Ishikawa (cell line): Measurements from ENCODE around the gene DNAH17.

ENCODE experiments used
- RAD21 ChIP-seq: IDR thresholded peaks from 2 replicates; pipeline ENCODE4 v1.6.1; 2012; ENCODE audit warnings: low read depth
- TCF12 ChIP-seq: IDR thresholded peaks from 2 replicates; pipeline ENCODE4 v1.6.1; 2012; ENCODE audit warnings: low read depth
- TEAD4 ChIP-seq: IDR thresholded peaks from 2 replicates; pipeline ENCODE4 v1.6.1; 2012
- ZBTB7A ChIP-seq: IDR thresholded peaks from 2 replicates; pipeline ENCODE4 v1.6.1; 2012; ENCODE audit warnings: low read depth
- TF ChIP-seq, protein P1 (sequence below): IDR thresholded peaks from 2 replicates; pipeline ENCODE4 v1.6.1; 2012; ENCODE audit warnings: low read depth, mild to moderate bottlenecking
- TF ChIP-seq, protein P2 (sequence below): IDR thresholded peaks from 2 replicates; pipeline ENCODE4 v1.6.1; 2012

DNA sequence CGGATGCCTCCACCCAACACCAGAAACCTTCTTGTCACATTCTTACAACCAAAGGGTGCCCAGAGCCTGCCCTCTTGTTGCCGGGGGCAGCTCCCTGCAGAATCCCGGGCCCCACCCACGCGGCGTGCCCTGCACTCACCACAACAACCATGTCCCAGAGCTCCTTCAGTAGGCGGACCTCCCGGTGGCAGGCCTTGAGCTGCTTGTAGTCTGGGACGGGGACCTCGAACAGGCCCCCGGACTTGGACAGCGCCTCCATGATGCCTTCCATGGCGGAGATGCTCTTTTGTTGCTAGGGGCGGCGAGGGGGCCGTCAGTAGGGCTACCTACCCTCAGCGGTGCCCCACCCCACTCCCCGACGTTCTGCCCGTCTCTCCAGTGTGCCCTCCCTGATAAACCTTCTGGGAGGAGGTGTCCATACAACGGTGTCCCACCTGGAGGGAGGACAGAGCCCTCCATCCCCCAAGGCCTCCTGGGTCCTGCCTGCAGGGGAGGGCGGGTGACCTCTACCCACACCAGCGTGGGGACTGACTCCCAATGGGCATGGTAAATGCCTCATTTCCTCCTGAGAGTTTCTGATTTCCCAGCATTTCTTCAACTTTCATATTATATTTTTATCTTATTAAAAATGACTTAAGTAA lies 52.2 kb downstream of the DNAH17 start:
- no peak for TF ChIP-seq TCF12
- no peak for TF ChIP-seq RAD21
- TF ChIP-seq TEAD4 = no peak
- TF ChIP-seq ZBTB7A = no peak
- TF ChIP-seq, protein P1, sequence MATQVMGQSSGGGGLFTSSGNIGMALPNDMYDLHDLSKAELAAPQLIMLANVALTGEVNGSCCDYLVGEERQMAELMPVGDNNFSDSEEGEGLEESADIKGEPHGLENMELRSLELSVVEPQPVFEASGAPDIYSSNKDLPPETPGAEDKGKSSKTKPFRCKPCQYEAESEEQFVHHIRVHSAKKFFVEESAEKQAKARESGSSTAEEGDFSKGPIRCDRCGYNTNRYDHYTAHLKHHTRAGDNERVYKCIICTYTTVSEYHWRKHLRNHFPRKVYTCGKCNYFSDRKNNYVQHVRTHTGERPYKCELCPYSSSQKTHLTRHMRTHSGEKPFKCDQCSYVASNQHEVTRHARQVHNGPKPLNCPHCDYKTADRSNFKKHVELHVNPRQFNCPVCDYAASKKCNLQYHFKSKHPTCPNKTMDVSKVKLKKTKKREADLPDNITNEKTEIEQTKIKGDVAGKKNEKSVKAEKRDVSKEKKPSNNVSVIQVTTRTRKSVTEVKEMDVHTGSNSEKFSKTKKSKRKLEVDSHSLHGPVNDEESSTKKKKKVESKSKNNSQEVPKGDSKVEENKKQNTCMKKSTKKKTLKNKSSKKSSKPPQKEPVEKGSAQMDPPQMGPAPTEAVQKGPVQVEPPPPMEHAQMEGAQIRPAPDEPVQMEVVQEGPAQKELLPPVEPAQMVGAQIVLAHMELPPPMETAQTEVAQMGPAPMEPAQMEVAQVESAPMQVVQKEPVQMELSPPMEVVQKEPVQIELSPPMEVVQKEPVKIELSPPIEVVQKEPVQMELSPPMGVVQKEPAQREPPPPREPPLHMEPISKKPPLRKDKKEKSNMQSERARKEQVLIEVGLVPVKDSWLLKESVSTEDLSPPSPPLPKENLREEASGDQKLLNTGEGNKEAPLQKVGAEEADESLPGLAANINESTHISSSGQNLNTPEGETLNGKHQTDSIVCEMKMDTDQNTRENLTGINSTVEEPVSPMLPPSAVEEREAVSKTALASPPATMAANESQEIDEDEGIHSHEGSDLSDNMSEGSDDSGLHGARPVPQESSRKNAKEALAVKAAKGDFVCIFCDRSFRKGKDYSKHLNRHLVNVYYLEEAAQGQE = no peak
- TF ChIP-seq, protein P2, sequence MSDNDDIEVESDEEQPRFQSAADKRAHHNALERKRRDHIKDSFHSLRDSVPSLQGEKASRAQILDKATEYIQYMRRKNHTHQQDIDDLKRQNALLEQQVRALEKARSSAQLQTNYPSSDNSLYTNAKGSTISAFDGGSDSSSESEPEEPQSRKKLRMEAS = no peak
